ENCODE results near the gene FREM1.

DNA sequence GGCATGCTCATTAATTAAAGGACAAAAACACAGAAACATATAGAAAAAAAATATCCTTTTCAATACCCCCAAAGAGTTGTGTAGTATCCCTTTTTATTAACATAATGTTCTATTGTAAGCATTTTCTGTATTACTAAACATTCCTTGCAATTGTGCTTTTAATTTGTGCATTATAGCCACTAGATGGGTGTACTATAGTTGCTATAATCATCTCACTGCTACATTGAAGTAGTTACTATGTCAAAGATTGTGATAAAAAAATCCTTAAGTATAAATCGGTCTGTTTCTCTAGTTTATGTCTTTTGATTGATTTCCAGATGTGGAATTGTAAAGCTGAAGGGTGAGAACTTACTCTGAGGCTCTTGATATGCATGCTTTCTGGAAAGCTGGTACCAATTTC is 21.4 kb downstream of the FREM1 start:
- TF ChIP-seq POLR2A (IDR thresholded peaks at IDR 0.05) = no peak
- no peak for TF ChIP-seq CTCF (IDR thresholded peaks at IDR 0.05)

Measured in adrenal gland (tissue), 5 donors.